Hematopoietic multipotent progenitor cell treated with erythropoietin and hydrocortisone succinate and interleukin-3 and kit ligand, for 17 days (in vitro differentiated cells): Measurements from ENCODE around the gene NEURL4.

Experiments
- DNase-seq: peaks from one replicate; pipeline ENCODE4 v3.0.0-alpha.2; 2015; ENCODE audit warnings: low spot score

NEURL4 gene

DNA sequence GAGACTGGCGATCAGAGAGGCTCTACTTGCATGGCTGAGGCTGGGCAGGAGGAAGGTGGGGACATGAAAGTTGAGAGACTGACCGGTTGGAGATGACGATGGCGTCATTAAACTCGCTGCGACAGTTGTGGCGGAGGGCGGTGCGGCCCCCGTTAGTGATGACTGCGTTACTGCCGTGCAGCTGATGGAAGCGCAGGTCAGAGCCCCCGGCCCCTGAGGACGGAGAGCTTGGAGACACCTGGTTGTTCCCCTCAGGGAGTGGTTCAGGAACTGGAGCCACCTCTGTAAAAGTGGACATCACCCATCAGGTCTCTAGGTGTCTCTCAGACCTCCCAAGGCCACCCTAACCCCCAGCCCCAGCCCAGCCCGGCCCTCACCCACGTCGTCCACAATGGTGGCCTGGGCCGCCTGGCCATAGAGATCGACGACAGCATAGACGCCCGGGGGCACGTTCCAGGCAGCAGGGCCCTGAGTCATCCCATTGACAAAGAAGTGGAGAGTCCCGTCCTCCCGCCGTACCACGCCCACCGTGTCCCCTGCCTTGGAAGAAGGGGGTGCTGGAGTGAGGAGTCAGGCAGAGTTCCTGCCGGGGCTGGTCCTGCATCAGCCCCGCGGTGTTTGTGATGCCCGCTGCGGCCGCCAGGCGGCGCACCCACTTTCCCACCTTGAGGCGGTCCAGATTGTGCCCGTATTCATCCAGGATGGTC, 5.3 kb downstream of the NEURL4 start:
- DNase-seq: peak; percentile 71

DNA sequence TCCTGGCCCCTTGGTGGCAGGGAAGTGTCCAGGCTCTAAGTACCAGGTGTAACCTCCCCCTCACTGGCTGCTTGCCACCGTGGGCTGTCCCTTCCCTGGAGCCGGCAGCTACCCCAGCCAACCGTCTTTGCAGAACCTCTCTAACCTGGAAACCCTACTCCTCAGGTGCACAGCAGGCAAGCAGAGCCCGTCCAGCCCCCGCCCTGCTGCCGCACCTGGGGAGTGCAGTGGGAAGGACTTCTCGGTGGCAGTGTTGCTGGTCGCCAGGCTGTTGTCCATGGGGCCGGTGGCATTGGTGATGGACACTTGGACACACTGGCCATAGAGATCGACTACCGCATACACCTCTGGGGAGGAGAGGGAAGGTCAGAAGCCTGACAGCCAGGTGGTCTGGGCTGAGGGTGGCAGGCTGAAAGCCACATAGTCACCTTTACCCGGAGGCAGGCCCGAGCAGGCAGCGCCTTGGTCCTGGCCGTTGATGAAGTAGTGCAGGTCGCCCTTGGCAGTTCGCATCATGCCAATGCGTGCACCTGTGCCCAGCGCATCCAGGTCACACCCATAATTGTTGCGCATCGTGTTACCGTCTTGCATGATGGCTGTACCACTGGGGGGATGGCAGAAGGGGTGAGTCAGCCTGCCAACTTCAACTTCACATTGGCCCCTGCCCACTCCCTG, 6.5 kb downstream of the NEURL4 start:
- DNase-seq: no peak

DNA sequence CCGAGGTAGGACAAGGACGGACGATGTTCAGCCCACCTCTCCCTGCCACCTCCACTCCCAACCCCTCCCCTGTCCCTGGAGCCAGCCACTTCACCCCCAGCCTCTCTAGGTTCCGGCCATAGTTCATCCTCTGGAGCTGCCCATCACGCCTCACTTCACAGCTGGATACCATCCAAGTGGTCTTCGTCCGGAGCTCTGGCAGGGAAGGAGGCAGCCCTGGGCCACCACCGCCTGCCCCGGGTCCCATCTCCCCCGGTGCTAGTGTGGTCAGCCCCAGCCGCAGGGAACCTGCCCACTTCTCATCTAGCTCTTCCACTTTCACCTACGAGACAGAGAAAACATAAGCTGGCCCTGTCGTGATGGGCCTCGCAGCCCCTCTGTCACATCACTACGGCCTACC, 7.7 kb downstream of the NEURL4 start:
- DNase-seq: no peak

DNA sequence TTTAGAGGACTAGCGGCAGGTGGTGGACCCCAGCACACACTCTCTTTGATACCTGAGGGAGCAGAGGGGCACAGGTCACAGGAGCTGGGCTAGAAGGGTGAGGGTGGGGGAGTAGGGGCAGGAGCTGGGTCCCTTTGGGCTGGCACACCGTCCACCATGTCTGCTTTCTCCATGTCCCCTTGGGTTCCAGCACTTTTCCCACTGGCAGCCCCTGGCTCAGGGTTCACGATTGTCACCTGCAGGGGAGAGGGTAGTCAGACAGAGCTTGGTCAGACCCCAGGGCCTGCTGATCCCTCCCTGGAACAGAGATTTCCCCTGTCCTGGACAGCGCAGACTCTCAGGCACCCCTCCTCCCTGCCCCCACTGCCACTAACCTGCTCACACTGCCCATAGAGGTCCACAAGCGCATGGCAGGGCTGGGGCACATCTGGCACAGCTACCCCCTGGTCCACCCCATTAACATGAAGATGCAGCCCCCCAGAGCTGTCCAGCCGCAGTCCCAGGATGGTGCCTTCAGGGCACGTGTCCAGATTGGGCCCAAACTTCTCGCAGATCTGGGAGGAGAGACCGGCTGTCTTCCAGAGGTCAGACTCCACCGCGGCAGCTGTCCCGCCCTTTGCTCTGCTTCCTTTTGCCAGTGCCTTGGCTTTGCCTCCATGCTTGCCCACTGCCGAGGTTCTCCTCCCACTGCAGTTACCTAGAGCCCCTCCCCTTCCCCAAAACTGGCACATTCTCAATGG, 10.8 kb downstream of the NEURL4 start:
- no peak for DNase-seq

DNA sequence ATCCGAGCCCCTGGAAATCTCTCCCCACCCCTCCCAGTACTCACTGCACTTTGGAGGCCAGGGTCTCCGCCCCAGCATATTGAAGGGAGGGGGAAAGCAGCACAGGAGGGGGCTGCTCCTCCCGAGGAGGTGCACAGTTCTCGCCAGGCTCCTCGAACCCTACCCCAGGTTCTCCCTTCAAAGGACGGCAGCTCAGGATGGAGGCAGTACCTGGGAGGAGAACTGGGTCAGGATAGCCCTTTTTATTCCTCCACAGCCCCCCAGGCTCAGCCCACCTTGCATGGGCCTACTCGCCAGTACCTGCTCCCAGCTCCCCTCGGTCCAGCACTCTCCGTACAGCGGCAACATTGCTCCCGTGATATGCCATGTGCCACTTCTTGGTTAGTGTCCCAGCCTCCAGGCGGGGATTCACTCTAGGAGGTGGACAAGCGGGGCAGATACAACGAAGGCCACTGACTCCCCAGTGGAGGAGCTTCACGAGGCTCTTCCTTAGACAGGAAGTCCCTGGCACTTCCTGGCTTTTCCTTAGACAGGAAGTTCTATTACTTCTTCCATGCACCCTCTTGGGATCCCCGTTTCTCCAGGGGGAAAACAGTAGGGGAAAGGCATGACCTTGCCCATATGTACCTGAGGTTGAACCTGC, 11.9 kb downstream of the NEURL4 start:
- no peak for DNase-seq

DNA sequence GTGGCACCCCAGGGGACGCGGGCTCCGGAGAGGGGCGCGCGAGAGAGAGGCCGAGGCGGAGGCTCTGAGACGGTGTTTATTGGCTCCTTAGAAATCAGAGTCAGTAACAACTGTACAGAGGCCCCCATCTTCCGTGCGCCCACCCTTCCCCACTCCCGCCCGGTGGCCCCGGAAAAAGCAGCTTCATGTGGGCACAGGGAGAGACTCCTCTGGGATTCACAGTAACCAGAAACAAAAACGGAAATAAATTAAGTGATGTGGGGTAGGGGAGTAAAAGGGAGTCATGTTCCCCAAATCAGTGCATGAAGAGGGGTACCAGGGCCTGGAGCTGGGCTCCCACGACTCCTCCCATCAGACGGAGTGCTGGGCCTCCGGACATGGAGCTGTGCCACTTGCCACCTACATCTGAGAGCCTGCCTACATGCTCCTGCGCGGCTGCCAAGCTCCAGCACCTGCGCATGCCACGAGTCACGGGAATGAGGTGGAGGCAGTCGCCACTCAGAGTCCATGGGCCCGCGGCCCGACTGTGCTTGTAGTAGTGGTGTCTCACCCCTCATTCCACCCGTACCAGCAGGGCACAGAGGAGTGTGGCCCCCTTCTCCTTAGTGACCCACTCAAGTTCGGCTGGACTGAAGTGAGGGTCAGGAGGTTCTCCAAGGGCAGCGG, 13.4 kb downstream of the NEURL4 start:
- no peak for DNase-seq

DNA sequence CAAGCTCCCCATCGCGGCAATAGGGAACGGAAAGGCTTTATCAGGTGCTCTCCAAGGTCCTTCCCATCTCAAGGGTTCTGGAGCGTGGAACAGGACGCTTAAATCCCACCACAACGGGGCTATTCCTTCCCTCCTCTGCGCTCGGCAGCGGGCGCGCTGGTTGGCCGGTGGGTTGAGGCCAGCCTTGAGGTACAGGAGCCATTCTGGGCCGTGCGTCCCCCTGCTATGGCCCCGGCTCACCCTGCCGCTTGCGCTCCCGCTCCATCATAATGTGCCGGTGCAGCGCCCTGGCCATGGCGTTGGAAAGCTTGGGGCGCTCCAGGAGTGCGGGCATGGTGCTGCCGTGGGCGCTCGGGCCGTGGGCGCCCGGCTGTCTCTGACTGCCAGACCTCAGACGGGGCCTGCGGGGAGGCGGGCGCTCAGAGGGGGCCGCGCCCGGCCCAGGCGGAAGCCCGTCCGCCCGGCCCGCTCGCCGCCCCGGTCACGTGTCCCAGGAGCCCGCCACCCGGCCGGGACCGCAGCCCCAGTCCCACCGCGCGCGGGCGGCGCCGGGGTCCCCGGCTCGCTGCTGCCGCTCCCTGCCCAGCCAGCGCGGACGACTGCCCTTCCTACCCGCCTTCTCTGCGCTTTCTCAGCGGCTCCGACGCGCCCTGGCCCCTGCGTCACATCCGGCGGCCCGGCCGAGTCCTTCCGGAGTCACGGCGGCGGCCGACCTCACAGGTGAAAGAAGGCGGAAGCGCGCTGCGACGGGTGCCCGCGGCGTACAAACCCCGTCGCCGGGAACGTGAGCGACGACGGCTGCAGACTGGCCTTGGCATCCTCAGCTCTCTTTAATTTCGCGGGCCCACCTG, 14.2 kb downstream of the NEURL4 start, which contains the start of gene GPS2:
TSS of gene GPS2 (minus strand) at position 642 of the 851 bp plus-strand sequence. CDS start at position 334, 308 bp downstream.
- DNase-seq: peak; percentile 89

DNA sequence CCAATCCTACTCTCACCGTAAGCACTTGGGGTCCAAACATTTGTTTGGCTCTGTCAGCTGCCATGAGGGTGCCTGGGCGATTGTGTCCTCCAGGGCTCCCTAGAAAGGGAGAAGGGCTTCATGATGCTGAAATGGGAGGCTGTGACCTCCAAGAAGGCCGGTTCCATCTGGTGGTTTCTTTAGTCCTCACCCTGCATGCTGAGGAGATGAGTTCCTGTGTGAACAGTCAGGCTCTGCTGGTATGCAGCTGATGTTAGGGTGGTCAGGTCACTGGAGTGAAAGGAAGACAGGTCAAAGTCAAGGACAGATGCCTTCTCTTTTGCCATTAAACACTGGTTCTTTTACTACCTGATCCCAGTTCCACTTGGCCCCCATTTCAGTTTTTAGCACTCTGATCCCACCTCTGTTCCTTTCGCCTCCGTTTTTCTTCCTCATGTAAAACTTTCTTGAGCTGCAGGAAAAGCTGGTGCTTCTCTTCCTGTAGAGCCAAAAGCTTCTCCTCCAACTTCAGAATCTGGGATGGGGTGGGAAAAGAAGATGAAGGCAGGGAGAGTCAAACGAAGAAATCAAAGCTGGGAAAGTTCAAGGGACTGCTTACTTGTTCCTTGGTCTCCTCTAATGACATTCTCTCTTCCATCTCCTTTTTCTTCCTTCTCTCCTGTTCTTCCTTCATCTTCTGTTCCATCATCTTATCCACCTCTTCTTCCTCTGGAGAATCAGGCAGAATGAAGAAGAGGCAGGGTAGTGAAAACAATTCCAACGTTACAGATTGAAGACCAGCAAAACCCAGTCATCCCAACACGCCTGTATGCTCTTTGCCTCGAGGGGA, 15.0 kb downstream of the NEURL4 start:
- no peak for DNase-seq

DNA sequence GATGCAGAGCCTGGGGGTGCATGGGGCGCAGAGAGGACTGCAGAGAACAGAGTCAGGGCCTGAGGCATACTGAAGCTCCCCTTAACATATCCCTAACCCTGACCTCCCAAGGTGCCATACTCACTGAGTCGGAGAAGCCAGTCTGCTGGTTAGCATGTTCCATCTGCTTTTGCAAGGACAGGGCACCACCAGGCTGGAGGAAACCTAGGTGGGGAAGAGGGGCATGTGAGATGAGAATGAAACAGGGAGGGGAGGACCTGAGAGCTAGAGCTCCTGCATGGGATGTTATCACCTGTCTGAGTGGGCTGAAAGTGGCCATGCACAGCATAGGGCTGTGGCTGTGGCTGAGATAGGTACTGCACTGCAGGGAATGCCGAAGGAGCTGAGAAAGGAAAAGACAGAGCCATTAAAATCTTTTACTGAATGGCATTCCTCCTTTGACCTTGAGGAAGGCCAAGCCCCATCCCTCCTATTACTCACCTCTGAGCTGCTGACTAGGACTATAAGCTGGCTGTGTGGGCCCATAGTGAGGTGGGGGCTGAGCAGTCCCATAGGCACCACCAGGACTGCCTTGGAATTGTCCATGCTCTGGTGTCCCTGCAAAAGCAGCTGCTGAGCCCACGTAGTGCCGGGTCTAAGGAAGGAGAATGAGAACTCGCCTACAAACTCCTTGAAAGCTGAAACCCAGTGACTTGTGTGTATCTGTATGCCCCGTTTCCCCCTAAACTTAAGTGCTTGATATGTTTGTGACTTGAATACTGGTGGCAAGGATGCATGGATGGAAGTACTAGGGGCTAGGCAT, 15.8 kb downstream of the NEURL4 start:
- no peak for DNase-seq

DNA sequence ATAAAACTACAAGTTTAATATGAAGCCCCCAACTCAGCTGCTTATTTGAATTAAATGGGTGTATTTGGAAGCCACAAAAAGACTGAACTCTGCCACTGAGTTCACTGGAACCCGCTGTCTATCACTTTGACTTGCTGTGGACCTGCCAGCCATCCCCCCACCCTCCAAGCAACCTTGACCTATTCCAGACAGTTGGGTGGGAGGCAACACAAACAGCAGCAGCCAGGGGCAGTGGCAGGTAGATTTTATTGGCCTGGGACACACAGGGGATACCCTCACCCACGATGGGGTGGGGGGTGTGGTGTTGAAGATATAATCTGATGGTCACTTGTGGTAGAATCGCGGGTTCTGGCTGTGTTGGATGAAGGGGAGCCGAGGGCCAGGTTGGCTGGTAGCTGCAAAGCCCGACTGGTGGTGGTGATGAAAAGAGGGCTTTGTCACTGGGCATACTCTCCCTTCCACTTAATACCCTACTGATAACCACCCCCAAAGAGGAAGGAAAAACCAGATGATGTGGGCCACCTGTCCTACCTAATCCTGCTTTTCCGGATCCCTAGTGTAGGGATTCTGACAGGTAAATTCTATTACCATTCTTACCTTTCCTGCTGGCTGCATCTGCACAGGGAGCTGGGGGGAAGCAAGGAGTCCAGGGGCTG, 16.6 kb downstream of the NEURL4 start:
- no peak for DNase-seq

DNA sequence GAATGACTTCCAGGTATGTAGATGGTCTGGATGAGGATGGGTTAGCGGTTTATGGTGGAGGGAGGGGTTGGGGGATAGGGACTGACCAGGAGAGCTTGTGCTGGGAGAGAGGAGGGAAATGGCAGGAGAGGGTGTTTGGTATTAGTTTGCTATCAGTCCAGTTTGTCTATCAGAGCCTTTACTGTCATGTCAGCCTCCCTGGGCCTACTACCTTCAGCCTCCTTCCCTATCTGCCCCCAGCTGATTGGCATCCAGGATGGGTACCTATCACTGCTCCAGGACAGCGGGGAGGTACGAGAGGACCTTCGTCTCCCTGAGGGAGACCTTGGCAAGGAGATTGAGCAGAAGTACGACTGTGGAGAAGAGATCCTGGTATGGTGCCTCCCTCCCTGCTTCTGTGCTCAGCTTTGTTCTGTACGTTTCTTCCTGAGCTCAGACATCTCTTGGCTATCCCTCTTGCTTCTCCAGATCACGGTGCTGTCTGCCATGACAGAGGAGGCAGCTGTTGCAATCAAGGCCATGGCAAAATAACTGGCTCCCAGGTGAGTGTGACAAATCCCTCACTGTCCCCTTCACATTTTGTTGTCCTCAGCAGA, 17.9 kb downstream of the NEURL4 start:
- DNase-seq: no peak

DNA sequence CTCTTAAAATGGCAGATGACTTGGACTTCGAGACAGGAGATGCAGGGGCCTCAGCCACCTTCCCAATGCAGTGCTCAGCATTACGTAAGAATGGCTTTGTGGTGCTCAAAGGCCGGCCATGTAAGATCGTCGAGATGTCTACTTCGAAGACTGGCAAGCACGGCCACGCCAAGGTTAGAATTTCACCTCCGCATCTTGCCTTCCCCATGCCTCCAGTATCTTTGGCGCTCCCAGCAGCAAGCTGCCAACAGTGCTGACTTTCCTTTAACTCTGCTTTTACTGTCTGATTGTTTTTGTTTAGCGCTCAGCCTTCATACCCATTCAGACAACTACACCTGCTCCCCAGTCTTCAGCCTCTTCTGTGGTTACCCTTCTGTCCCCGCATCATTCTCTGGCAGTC, 19.5 kb downstream of the NEURL4 start:
- DNase-seq: no peak

DNA sequence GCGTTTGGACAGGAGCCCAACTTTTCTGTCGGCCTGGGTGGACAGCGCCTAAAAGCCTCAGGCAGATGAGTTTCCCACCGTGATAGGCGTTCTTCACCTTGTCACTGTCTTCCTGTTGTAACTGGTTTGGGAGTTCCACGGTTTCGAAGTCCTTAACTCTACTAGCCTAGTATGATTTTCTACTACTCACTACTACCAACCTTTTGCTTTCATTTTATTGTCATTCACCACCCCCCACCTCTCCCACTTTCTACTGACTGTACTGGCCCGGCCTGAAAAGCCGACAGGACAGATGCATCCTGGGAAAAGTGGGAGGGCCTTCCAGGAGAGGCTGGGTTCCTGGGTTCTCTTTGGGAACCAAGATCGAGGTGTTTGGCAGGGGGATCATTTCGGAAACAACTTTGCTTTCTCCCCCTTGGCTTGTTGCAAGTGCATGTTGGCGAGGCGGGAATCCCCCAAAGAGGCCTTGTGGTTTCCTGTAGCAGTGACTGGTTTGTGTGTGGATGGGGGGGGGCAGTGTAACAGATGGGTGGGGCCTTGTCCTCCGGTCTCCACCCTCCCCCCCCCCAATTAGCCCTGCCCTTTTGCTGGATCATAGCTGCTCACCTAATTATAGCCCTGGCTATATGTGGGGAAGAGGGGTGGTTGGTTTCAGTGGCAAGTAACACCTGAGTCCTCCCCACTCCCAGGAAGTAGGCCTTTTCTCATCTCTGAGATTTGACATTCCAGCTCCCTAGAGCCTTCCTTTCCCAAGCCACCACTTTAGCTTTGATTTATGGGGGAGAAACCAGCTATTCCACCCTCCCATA, 20.3 kb downstream of the NEURL4 start:
- DNase-seq: peak; percentile 91

DNA sequence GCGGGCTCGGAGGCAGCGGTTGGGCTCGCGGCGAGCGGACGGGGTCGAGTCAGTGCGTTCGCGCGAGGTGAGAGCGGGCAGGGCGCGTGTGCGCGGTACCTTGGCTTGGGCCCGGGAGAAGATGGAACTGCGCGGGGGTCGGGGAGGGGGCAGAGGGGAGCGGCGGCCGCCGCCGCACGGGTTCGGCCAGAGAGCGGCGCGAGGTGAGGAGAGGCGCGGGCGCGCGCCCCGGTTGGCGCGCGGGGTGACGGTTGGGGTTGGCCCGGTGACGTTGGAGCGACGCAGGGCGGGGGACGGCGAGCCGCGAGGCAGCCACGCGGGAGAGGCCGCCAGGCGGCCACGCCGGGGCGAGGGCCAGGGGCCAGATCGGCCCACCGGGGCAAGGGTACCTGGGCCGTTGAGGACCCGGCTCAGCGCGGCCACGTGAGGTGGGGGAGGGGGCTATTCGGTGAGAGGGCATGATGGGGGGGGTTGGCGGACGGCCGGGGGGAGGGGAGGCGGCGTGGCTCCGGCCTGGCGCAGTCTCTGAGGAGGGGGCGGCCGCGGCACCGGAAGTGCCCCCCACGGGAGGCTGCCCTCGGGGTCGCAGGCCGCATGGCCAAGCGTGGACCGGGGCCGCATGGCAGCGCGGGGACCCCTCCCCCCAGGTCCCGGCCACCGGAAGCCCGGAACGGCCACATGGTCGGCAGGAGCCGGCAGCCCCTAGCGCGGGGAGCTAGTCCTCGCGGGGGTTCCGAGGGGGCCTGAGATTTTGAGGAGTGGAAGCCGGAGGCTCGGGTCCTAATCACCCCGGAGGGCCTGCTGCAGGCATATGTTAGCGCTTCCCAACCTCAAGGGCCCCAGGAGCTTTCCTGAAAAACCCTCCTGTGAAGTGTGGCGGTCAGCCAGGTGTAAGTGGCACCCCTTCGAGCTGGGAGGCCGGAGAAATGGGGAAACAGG, 21.2 kb downstream of the NEURL4 start:
- DNase-seq: peak; percentile 77

DNA sequence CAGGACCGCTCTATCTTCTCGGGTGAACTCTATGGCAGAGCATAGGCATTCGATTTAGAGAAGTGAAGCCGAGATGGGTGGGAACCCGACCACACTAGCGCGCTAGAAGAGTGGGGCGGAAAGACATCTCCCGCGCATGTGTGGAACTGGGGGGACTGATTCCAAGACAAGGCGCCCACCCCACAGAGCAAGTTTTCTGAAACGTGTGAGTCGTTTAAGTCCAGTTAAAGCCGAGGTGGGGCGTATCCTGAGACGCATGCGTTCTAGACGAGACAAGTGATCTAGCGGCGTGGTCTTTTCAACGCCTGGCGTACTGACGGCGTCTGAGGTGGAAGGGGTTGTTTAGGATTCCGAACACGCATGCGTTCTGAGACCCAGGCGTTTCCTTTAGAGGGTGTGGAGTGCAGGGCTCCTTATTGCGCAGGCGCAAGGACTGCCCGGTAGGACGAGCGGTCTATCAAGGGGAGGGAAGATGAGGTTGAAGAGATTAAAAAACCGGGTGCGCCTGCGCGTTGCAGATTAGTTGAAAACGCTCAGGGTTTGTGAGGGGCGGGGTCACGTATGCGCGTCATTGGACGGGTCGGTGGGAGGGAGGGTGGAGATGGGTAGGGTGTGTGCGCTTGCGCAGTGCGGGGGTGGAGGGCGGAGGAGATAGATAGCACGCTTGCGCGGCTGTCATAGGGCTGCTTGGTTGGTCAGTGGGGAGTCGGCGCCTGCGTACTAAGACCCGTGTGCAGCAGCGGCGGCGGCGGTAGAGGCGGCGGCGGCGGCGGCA, 22.0 kb downstream of the NEURL4 start, which contains the start of gene EIF5A:
TSS of gene EIF5A (plus strand) at position 718 of the 775 bp plus-strand sequence. CDS start 2,008 bp downstream, outside the sequence.
- DNase-seq: peak; percentile 100
